OCI-LY7 (cell line): Measurements from ENCODE around the gene CST9.

Experiments
- CTCF ChIP-seq: fragments of 200-600 bp; sonication (generic); conservative IDR thresholded peaks from 2 replicates; pipeline ENCODE4 v1.5.1; 2014; ENCODE audit warnings: mild to moderate bottlenecking, antibody characterized with exemption, low read length, moderate library complexity, mixed read lengths
- EZH2phosphoT487 ChIP-seq: fragments of 200-600 bp; sonication (generic); IDR thresholded peaks from 2 replicates; pipeline ENCODE4 v1.6.1; 2018; ENCODE audit warnings: low read depth, borderline replicate concordance, mild to moderate bottlenecking, mixed run types, antibody characterized with exemption, low read length, moderate library complexity, mixed read lengths

GRCh38 chr20:23585808-23586734 is 19.6 kb downstream of the CST9 start:
- TF ChIP-seq CTCF (no peak), EZH2phosphoT487 (no peak)
